NCI-H524 treated with DMSO at 0.1 percent for 48 hours (cell line): Measurements from ENCODE around the gene MLF2.
"Not testable (repeated sequence)": the region's sequence is repeated elsewhere in the genome, so short reads cannot be mapped to it uniquely, and the experiment has no call there.

Source experiments
- DNase-seq: peaks from one replicate; lab custom pipeline; 2025; lab: John Stamatoyannopoulos, UW

Gene MLF2

GRCh38 chr12:6765048-6765633 lies 12.2 kb upstream of the MLF2 start:
- DNase-seq, result no peak

GRCh38 chr12:6764011-6764828 lies 11.3 kb upstream of the MLF2 start:
- peak; percentile 97 for DNase-seq

DNA sequence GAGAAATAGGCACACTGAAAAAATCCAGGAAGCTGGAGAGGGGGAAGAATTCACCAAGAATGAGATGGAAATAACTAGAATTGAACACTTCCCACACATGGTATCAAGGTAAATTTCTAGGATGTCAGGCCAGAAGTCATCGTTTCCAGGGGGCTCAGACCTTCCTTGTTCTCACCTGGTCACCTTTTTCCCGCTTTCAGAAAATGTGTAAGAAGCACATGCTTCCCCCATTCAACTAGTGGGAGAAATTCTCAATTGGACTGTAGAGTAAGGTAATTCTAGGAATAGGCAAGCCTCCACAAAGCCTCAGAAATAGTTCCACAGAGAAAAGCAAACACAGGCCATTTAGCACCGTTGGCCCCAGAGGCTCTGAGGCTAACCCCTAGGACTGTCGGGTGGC lies 10.4 kb upstream of the MLF2 start:
- DNase-seq, result no peak

- DNase-seq, result no peak
Measured at GRCh38 chr12:6759741-6760140, 6.8 kb upstream of the MLF2 start.

- no peak for DNase-seq
Measured at GRCh38 chr12:6758506-6759095, 5.7 kb upstream of the MLF2 start.

- DNase-seq, result no peak
Measured at GRCh38 chr12:6757028-6757690, 4.2 kb upstream of the MLF2 start.

DNA sequence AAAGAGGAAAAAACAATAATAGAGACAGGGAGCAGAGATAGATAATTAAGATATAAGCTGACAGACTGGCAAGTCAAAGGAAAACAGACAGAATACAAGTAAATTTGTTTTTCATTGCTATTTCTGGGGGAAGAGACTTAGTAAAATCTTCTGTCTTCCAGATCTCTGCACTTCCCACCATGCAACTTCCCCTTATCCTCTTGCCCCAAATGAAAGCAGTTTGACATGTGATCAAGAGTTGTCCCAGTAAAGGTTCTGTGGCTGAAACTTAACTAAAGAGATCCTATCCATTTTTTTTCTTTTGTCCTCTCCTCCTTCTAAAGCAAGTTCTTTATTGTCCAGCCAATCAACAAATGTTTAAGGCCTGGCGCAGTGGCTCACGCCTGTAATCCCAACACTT lies 1.5 kb upstream of the MLF2 start:
- DNase-seq, result no peak

- DNase-seq, result no peak
Measured at GRCh38 chr12:6753772-6754356, 923 bp upstream of the MLF2 start.

- no peak for DNase-seq
Measured at GRCh38 chr12:6752167-6752920, 597 bp downstream of the MLF2 start.

DNA sequence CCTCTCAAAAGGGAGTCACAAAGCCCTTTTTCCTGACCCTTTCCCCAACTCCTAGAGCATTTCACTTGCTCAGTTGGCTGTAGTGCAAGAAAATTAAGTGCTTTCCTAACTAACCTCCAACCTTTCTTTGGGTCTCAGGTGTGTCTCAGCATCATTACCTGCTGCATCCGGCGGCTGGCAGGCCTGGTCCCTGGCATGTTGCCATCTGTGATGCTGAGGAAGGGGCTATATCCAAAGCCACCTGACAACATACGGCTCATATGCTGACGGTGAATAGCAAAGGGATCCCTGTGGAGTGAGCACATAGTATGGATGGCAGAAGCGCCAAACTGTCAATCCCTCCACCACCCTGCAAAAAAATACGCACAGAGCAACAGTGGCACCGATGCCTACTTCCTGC lies 1.2 kb downstream of the MLF2 start:
- no peak for DNase-seq

DNA sequence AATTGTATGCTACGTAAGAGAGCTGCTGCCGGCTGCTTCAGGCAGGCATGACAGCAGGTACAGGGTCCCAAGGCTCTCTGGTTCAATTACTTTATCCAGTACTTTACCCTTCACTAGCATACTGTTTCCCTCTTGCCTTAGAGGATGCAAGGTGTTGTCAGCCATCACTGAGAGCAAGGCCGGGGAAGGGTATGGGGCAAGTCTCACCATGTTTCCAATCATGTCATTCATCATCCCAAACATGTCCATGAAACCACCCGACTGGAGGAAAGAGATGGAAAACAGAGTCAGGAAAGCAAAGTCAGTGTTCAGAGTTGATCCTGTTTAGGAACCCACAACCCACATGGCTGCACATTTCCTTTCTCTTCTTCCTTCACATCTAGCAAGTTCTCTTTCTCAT lies 2.4 kb downstream of the MLF2 start:
- no peak for DNase-seq

GRCh38 chr12:6748761-6749160 lies 4.2 kb downstream of the MLF2 start:
- DNase-seq, result no peak

GRCh38 chr12:6747216-6747615 lies 5.7 kb downstream of the MLF2 start:
- DNase-seq, result no peak

GRCh38 chr12:6745741-6746525 lies 7.0 kb downstream of the MLF2 start:
- DNase-seq, result no peak

- not testable (repeated sequence) for DNase-seq
Measured at GRCh38 chr12:6743300-6743699, 9.6 kb downstream of the MLF2 start.

DNA sequence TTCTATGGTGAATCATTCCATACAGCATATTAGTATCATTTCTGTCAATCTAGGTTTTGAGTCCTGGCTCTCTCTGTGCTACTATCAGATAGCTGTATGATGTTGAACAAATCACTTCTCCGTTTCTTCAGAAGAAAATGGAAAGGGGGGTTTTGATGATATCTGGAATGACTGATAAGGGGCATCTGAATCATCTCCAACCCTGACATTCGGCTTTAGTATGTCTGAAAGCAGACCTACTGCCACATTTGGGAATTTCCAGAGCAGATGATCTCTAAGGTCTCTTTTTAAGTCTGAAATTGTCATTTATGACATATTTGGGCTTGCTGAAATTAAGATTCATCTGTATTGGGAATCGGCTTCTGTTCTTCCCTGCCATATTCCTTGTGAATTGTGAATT lies 10.1 kb downstream of the MLF2 start:
- no peak for DNase-seq

GRCh38 chr12:6742080-6742479 lies 10.9 kb downstream of the MLF2 start:
- DNase-seq, result not testable (repeated sequence)

GRCh38 chr12:6736754-6737153 lies 16.2 kb downstream of the MLF2 start:
- no peak for DNase-seq

DNA sequence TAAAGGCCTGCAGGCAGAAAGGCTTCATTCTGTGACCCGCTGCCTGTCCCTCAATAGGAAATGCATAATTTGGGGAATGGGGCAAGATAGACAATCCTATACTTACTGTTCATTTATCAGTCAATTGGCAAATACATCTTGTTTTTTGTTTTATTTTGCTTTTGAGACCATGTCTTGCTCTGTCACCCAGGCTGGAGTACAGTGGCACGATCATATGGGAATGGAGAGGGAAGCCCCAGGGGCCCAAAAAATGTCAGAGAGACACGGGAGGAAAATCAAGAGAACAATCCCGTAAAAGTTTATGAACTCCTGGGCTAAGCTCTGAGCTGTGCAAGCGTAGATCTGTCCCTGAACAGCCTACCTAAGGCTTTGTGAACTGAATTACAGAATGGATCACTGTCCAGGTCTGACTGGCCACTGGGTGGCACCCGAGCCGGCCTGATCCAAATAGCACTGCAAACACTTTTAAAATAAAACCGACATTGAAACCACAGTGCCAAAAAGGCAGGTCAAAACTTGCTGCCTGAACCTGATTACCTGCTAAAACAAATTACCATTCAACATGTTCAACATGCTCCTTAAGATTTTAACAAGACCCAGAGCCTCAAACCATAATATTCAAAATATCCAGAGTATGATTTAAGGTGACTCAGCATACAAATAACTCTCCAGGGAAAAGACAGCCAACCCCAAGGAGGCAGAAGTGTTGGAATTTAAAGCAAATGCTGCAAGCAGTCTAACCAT lies 17.3 kb downstream of the MLF2 start:
- DNase-seq, result no peak
